Spleen (tissue), 11 donors: ENCODE measurements around the gene AKAP9. TPM values are rescaled to one million over a fixed set of nuclear protein-coding genes. Genes with fewer than 3 reads are reported as not detected.
"Not testable (repeated sequence)": the region's sequence is repeated elsewhere in the genome, so short reads cannot be mapped to it uniquely, and the experiment has no call there.

Experiments
- DNase-seq: peaks from one replicate; pipeline ENCODE4 v3.0.0-alpha.2; 2020
- H3K27ac ChIP-seq, 8 donors: fragments of 200-600 bp; sonication (generic) in 7 of 8; 1 replicate in 4 of 8; 2 replicates in 4 of 8; pipeline versions ENCODE4 v1.5.0 to v1.8.0; 2016 to 2021; ENCODE audit warnings: inconsistent platforms in 4 of 8, mild to moderate bottlenecking in 4 of 8, moderate library complexity in 1 of 8
- H3K27me3 ChIP-seq, 7 donors: fragments of 200-600 bp; sonication (generic) in 6 of 7; replicated peaks in 1 of 7; 1 replicate in 4 of 7; 2 replicates in 3 of 7; pipeline versions ENCODE4 v1.5.0 to v1.8.0; 2016 to 2021; ENCODE audit warnings: inconsistent platforms in 3 of 7, mild to moderate bottlenecking in 1 of 7
- H3K36me3 ChIP-seq, 6 donors: fragments of 200-600 bp; sonication (generic) in 5 of 6; 1 replicate in 4 of 6; 2 replicates in 2 of 6; pipeline versions ENCODE4 v1.5.0 to v1.8.0; 2016 to 2021; ENCODE audit warnings: inconsistent platforms in 2 of 6
- H3K4me1 ChIP-seq, 6 donors: fragments of 200-600 bp; sonication (generic) in 5 of 6; 1 replicate in 3 of 6; 2 replicates in 3 of 6; pipeline versions ENCODE4 v1.5.0 to v1.8.0; 2016 to 2021; ENCODE audit warnings: inconsistent platforms in 3 of 6
- H3K4me3 ChIP-seq, 8 donors: fragments of 200-600 bp; sonication (generic) in 7 of 8; 1 replicate in 4 of 8; 2 replicates in 4 of 8; pipeline versions ENCODE4 v1.5.0 to v1.8.0; 2016 to 2021; ENCODE audit warnings: inconsistent platforms in 4 of 8, mild to moderate bottlenecking in 4 of 8, moderate library complexity in 2 of 8
- H3K9me3 ChIP-seq, 8 donors: fragments of 200-600 bp; sonication (generic) in 7 of 8; 1 replicate in 4 of 8; 2 replicates in 4 of 8; pipeline versions ENCODE4 v1.5.0 to v1.8.0; 2016 to 2021; ENCODE audit warnings: inconsistent platforms in 4 of 8
- POLR2A ChIP-seq, 3 donors: fragments of 450-650 bp; IDR thresholded peaks; one replicate each; pipeline ENCODE4 v1.5.1; 2017; ENCODE audit warnings: antibody characterized with exemption in 3 of 3, mild to moderate bottlenecking in 1 of 3
- POLR2AphosphoS5 ChIP-seq, 3 donors: sonication (generic); formaldehyde crosslinking; IDR thresholded peaks; one replicate each; pipeline ENCODE4 v1.5.1; 2017; ENCODE audit warnings: antibody characterized with exemption in 3 of 3
- WGBS, 5 donors: extraction: QIAGEN DNeasy Blood & Tissue Kit in 3 of 5; methylation state at CpG; one replicate each; pipeline versions ENCODE4 v1.1.5 to v1.1.7; 2013 to 2018; 5-methylcytosine and 5-hydroxymethylcytosine counted together
- intact Hi-C: fragments of 100-400 bp; cut with DNase I; formaldehyde crosslinking; loops from one replicate; pipeline ENCODE4 v1.15.0; 2023; ENCODE audit warnings: low total_unique reads
- polyA plus RNA-seq, 3 donors: library from polyadenylated mRNA; stranded (reverse); fragments of 200-250 nt; gene quantifications; one replicate each; pipeline ENCODE4 v1.2.1, GENCODE V29; 2013
- total RNA-seq, 7 donors: library from RNA; depleted of rRNA in 3 of 7; stranded (reverse); fragments of >200 nt in 3 of 7; fragmentation: NEBNext Ultra II Directional in 4 of 7; extraction: Animal tissue kit (Norgen Biotek cat#: 25700) in 4 of 7; gene quantifications; one replicate each; pipeline versions ENCODE4 v1.1.0 to v1.2.1, GENCODE V29; 2016 to 2021
- TF ChIP-seq, protein P1 (sequence below), 11 experiments: fragments of 200-600 bp in 7 of 11; fragments of 450-650 bp in 4 of 11; sonication (generic) in 4 of 11; IDR thresholded peaks in 8 of 11; conservative IDR thresholded peaks in 3 of 11; 1 replicate in 7 of 11; 2 replicates in 4 of 11; pipeline versions ENCODE4 v1.4.0 to v1.8.0; 2016 to 2021; ENCODE audit warnings: antibody characterized with exemption in 11 of 11, inconsistent platforms in 4 of 11, mild to moderate bottlenecking in 1 of 11
- donor health status: healthy with polysubstance abuse.
- donor health status: DM: no; HTN: no; CAD: no; lungs with moderate emphysema.
- donor health status: DM: no; HTN: no; CAD: no.
- donor health status: Bipolar disorder and iron deficiency.
- donor health status: healthy.
- donor health status: DM: no; HTN: no; CAD: no.
- donor health status: DM: yes; HTN: yes; CAD: no.

AKAP9 gene
- total and polyA plus RNA-seq, 10 donors = 7.5 to 100 (median 68.5) TPM

DNA sequence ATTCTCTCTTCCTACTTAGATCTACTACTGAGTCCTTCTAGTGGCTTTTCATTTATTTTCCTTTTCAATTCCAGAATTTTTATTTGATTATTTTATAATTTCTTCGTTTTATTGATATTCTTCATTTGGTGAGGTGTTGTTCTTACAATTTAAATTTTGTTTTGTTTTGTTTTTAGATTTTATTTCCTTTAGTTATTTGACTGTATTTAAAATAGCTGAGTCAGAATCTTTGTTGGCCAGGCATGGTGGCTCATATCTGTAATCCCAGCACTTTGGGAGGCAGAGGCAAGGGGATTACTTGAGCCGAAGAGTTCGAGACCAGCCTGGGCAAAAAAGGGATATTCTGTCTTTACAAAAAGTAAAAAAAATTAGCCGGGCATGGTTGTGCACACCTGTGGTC is 36.1 kb downstream of the AKAP9 start:
- Histone ChIP-seq H3K36me3 (peaks cover 0 to 71% (median 15%) of the 10 kb centered on the region in 6 donors), H3K9me3 (peaks cover 0 to under 1% (median 0%) of the 10 kb centered on the region in 8 donors), H3K4me1 (peaks cover 0 to 6% (median 0%) of the 10 kb centered on the region in 6 donors), H3K27ac (no peak overlapping the region), H3K27me3 (no peaks in the 10 kb centered on the region), H3K4me3 (no peak overlapping the region)
- intact Hi-C loops = no loop called here
- no peak for DNase-seq
- TF ChIP-seq POLR2AphosphoS5 (IDR thresholded peaks at IDR 0.05) (no peak), POLR2A (IDR thresholded peaks at IDR 0.05) (no peak)
- TF ChIP-seq, protein P1, sequence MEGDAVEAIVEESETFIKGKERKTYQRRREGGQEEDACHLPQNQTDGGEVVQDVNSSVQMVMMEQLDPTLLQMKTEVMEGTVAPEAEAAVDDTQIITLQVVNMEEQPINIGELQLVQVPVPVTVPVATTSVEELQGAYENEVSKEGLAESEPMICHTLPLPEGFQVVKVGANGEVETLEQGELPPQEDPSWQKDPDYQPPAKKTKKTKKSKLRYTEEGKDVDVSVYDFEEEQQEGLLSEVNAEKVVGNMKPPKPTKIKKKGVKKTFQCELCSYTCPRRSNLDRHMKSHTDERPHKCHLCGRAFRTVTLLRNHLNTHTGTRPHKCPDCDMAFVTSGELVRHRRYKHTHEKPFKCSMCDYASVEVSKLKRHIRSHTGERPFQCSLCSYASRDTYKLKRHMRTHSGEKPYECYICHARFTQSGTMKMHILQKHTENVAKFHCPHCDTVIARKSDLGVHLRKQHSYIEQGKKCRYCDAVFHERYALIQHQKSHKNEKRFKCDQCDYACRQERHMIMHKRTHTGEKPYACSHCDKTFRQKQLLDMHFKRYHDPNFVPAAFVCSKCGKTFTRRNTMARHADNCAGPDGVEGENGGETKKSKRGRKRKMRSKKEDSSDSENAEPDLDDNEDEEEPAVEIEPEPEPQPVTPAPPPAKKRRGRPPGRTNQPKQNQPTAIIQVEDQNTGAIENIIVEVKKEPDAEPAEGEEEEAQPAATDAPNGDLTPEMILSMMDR (IDR thresholded peaks at IDR 0.05 in 8 of 11, conservative IDR thresholded peaks at IDR 0.05 in 3 of 11) = no peak
- 95 to 99% (median 98%) methylated on average over 4 of the region's 4 CpGs for WGBS, 5 donors

DNA sequence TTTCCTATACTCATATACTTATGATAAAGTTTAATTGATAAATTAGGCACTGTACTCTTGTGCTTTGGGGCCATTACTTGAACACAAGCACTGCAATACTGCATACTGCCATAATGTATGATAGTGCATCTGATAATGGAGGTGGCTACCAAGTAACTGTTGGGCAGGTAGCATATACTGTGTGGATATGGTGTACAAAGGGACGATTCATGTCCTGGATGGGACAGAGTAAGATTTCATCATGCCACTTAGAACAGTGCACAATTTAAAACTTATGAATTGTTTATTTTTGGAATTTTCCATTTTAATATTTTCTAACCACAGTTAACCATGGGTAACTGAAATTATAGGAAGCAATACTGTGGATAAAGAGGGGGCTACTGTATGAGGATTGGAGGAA is 38.9 kb downstream of the AKAP9 start:
- 95 to 100% (median 97%) methylated on average over 1 of the region's 1 CpG for WGBS, 5 donors
- TF ChIP-seq POLR2A (IDR thresholded peaks at IDR 0.05) (no peak), POLR2AphosphoS5 (IDR thresholded peaks at IDR 0.05) (no peak)
- TF ChIP-seq, protein P1 (IDR thresholded peaks at IDR 0.05 in 8 of 11, conservative IDR thresholded peaks at IDR 0.05 in 3 of 11) = no peak
- Histone ChIP-seq H3K4me3 (no peak overlapping the region), H3K27ac (no peak overlapping the region), H3K36me3 (peaks cover 0 to 73% (median 12%) of the 10 kb centered on the region in 6 donors), H3K27me3 (no peaks in the 10 kb centered on the region), H3K4me1 (no peaks in the 10 kb centered on the region), H3K9me3 (peaks cover 0 to 15% (median 9%) of the 10 kb centered on the region in 8 donors)
- intact Hi-C loops = no loop called here
- DNase-seq = no peak

DNA sequence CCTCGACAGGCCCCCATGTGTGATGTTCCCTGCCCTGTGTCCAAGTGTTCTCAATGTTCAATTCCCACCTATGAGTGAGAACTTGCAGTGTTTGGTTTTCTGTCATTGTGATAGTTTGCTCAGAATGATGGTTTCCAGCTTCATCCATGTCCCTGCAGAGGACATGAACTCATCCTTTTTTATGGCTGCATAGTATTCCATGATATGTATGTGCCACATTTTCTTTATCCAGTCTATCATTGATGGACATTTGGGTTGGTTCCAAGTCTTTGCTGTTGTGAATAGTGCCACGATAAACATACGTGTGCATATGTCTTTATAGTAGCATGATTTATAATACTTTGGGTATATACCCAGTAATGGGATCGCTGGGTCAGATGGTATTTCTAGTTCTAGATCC is 41.7 kb downstream of the AKAP9 start:
- H3K36me3 ChIP-seq = peaks cover 0 to 60% (median 6%) of the 10 kb centered on the region in 6 donors
- 92 to 98% (median 94%) methylated on average over 4 of the region's 4 CpGs for WGBS, 5 donors
- peaks cover 0 to 15% (median 9%) of the 10 kb centered on the region in 8 donors for H3K9me3 ChIP-seq
- H3K4me3 ChIP-seq, DNase-seq, H3K27ac ChIP-seq, H3K27me3 ChIP-seq, intact Hi-C loops, H3K4me1 ChIP-seq: not testable (repeated sequence)

DNA sequence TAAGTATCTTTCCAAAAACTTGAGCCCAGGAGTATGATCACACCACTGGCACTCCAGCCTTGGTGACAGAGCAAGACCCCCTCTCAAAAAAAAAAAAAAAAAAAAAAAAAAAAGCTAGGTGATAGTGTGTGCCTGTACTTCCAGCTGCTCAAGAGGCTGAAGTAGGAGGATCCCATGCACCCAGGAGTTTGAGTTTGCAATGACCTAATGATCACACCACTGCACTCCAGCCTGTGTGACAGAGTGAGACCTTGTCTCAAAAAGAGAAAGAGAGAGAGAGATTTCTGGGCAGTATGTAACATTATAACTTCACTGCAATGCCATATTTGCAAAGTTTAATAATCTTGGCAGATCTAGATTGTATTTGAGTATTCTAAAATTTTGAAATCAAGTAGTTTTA is 47.6 kb downstream of the AKAP9 start:
- Histone ChIP-seq H3K4me1 (no peaks in the 10 kb centered on the region), H3K36me3 (peaks cover 0 to 38% (median 10%) of the 10 kb centered on the region in 6 donors), H3K4me3 (no peak overlapping the region), H3K9me3 (peaks cover 0 to under 1% (median 0%) of the 10 kb centered on the region in 8 donors), H3K27ac (no peak overlapping the region), H3K27me3 (no peaks in the 10 kb centered on the region)
- intact Hi-C loops = no loop called here
- TF ChIP-seq, protein P1 (IDR thresholded peaks at IDR 0.05 in 8 of 11, conservative IDR thresholded peaks at IDR 0.05 in 3 of 11) = no peak
- DNase-seq = no peak

DNA sequence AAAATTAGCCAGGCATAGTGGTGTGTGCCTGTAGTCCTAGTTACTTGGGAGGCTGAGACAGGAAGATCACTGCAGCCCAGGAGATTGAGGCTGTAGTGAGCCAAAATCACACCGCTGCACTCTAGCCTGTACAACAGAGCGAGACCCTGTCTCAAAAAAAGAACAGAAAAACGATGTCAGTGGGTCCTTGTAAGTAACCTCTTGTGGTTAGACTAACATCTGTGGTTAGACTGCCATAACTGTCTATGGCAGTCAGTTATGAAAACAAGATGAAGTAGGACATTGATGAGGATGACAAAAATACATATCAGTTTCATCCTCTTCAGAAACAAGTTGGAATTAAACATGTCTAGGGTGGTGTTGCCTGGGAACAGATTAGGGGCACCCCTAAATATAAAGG is 53.3 kb downstream of the AKAP9 start:
- Histone ChIP-seq H3K4me1 (no peaks in the 10 kb centered on the region), H3K36me3 (peaks cover 5 to 79% (median 54%) of the 10 kb centered on the region in 6 donors)

More for the DNA sequence above, 53.3 kb downstream of the AKAP9 start:
- no peak for DNase-seq
- WGBS, 5 donors = 58 to 79% (median 65%) methylated on average over 3 of the region's 3 CpGs
- Histone ChIP-seq H3K27me3 (no peaks in the 10 kb centered on the region), H3K27ac (no peak overlapping the region), H3K9me3 (no peaks in the 10 kb centered on the region), H3K4me3 (no peak overlapping the region)
- intact Hi-C loops = no loop called here
- no peak for TF ChIP-seq POLR2A (IDR thresholded peaks at IDR 0.05)
- no peak for TF ChIP-seq POLR2AphosphoS5 (IDR thresholded peaks at IDR 0.05)
- TF ChIP-seq, protein P1 (IDR thresholded peaks at IDR 0.05 in 8 of 11, conservative IDR thresholded peaks at IDR 0.05 in 3 of 11) = no peak
